Muscle layer of colon (tissue), 2 donors: ENCODE results near the gene SPATA31C2.
"Not testable (repeated sequence)": the region's sequence is repeated elsewhere in the genome, so short reads cannot be mapped to it uniquely, and the experiment has no call there.

Experiments used
- H3K27ac ChIP-seq: one replicate; pipeline ENCODE4 v1.7.0; 2013; ENCODE audit warnings: low read depth, mild to moderate bottlenecking, low read length, moderate library complexity
- H3K27me3 ChIP-seq, 2 donors: one replicate each; pipeline ENCODE4 v1.7.0; 2013; ENCODE audit warnings: low read length in 2 of 2, mild to moderate bottlenecking in 2 of 2; ENCODE audit not compliant: insufficient read depth in 2 of 2, control insufficient read depth in 1 of 2
- H3K36me3 ChIP-seq: one replicate; pipeline ENCODE4 v1.7.0; 2013; ENCODE audit warnings: mild to moderate bottlenecking, low read length; ENCODE audit not compliant: insufficient read depth
- H3K4me1 ChIP-seq: one replicate; pipeline ENCODE4 v1.7.0; 2013; ENCODE audit warnings: mild to moderate bottlenecking, low read length; ENCODE audit not compliant: insufficient read depth
- H3K4me3 ChIP-seq, 2 donors: one replicate each; pipeline ENCODE4 v1.7.0; 2013; ENCODE audit warnings: low read length in 2 of 2, low read depth in 1 of 2, mild to moderate bottlenecking in 1 of 2, moderate library complexity in 1 of 2
- H3K9ac ChIP-seq: one replicate; pipeline ENCODE4 v1.7.0; 2013; ENCODE audit warnings: low read length
- H3K9me3 ChIP-seq: one replicate; pipeline ENCODE4 v1.7.0; 2013; ENCODE audit warnings: mild to moderate bottlenecking, low read length
- donor health status: abdominal sarcoma.
- donor health status: Adenocarcinoma of cecum.

The SPATA31C2 gene

DNA sequence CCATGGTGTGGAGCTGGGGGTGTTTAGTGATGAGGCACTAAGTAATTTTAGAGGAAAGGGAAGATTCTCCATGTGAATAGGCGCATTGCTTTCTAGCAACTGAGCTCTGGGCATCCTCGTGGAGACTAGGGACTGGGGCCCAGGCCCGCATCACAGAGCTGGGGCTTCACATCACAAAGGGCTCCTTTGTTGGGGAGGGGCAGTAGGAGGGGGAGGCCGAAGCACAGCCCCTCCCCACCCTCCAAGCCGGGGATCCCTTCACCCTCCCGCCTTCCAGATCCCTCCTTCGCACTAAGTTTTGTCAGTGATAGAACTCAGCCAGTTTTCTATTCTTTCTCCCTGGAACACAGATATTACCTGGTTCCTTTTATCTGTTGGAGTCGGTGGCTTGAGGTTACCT is at the start of gene SPATA31C2:
SPATA31C2 (minus strand) TSS at position 101 of the 400 bp plus-strand sequence; CDS start at position 72, 29 bp downstream.
- H3K4me1 ChIP-seq, H3K36me3 ChIP-seq, H3K9me3 ChIP-seq, H3K9ac ChIP-seq, H3K4me3 ChIP-seq, H3K27me3 ChIP-seq, H3K27ac ChIP-seq: not testable (repeated sequence)

GRCh38 chr9:88187631-88188030 is 49.4 kb upstream of the SPATA31C2 start:
- H3K9me3 ChIP-seq = no peaks in the 10 kb centered on the region
- H3K36me3 ChIP-seq = no peaks in the 10 kb centered on the region
- peaks cover 4% of the 10 kb centered on the region for H3K4me1 ChIP-seq
- H3K27ac ChIP-seq = no peak overlapping the region
- no peaks in the 10 kb centered on the region for H3K27me3 ChIP-seq
- H3K4me3 ChIP-seq = no peak overlapping the region
- no peak overlapping the region for H3K9ac ChIP-seq

DNA sequence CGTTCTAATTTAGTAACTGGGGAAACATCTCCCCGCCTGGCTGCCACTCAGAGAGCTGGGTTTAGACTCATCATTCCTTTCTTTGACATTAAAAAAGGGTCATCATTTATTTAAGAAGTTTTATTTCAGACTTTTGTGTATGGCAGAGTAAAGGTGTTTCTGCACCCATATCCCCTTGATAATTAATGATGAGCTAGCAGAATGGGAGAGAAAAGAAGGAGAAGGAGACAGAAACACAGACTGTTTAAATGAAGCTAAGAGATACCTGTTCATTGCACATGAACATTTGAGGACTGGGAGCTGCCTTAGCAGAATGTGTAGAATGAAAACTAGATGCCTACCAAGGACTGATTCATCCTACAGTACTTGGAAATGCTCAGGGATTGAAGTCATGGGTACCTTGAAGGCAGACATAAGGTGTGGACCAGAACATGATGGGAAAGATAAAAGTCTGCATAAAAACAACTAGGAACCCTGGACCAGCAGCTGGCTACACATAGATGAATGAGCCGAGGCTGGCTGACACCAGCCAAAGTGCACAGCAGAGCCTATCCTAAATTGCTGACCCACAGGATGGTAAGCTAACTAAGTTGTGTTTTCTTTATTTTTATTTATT is 48.3 kb upstream of the SPATA31C2 start:
- Histone ChIP-seq H3K9me3 (no peaks in the 10 kb centered on the region), H3K36me3 (no peaks in the 10 kb centered on the region), H3K9ac (no peak overlapping the region), H3K27me3 (no peaks in the 10 kb centered on the region), H3K27ac (no peak overlapping the region), H3K4me3 (no peak overlapping the region), H3K4me1 (peaks cover 4% of the 10 kb centered on the region)

- Histone ChIP-seq H3K36me3 (no peaks in the 10 kb centered on the region), H3K4me3 (no peak overlapping the region), H3K9ac (no peak overlapping the region), H3K27me3 (no peaks in the 10 kb centered on the region), H3K9me3 (no peaks in the 10 kb centered on the region), H3K27ac (no peak overlapping the region), H3K4me1 (peaks cover 4% of the 10 kb centered on the region)
These were observed 46.7 kb upstream of the SPATA31C2 start for GRCh38 chr9:88184976-88185375.

GRCh38 chr9:88183798-88184495 is 45.7 kb upstream of the SPATA31C2 start:
- Histone ChIP-seq H3K4me1 (peaks cover 4% of the 10 kb centered on the region), H3K9ac (no peak overlapping the region), H3K36me3 (no peaks in the 10 kb centered on the region), H3K9me3 (no peaks in the 10 kb centered on the region), H3K27ac (no peak overlapping the region), H3K27me3 (no peaks in the 10 kb centered on the region), H3K4me3 (no peak overlapping the region)

- no peaks in the 10 kb centered on the region for H3K27me3 ChIP-seq
- no peaks in the 10 kb centered on the region for H3K9me3 ChIP-seq
- no peak overlapping the region for H3K4me3 ChIP-seq
- no peak overlapping the region for H3K9ac ChIP-seq
- H3K4me1 ChIP-seq = peaks cover 4% of the 10 kb centered on the region
- H3K27ac ChIP-seq = no peak overlapping the region
- no peaks in the 10 kb centered on the region for H3K36me3 ChIP-seq
These were observed 44.2 kb upstream of the SPATA31C2 start for GRCh38 chr9:88182501-88182900.

GRCh38 chr9:88180081-88180765 is 41.9 kb upstream of the SPATA31C2 start:
- H3K27me3 ChIP-seq = no peaks in the 10 kb centered on the region
- no peak overlapping the region for H3K4me3 ChIP-seq
- no peaks in the 10 kb centered on the region for H3K9me3 ChIP-seq
- no peaks in the 10 kb centered on the region for H3K36me3 ChIP-seq
- peaks cover 4% of the 10 kb centered on the region for H3K4me1 ChIP-seq
- no peak overlapping the region for H3K9ac ChIP-seq
- no peak overlapping the region for H3K27ac ChIP-seq

DNA sequence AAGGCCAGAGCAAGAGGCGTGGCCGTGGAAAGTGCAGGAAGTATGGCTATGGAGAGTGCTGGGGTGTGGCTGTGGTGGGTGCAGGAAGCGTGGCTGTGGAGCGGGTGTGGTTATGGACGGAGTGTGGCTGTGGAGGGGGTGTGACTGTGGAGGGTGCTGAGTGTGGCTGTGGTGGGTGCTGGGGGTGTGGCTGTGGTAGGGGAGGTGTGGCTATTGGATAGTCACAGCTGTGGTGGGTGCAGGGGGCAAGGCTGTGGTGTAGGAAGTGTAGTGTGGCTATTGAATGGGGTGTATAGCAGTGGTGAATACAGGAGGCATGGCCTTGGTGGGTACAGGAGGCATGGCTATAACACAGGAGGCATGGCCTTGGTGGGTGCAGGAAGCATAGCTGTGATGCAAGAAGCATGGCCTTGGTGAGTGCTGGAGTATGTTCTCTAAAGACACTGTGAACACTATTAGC is 40.8 kb upstream of the SPATA31C2 start:
- no peaks in the 10 kb centered on the region for H3K9me3 ChIP-seq
- H3K36me3 ChIP-seq = no peaks in the 10 kb centered on the region
- peaks cover 3% of the 10 kb centered on the region for H3K4me1 ChIP-seq
- no peak overlapping the region for H3K4me3 ChIP-seq
- no peak overlapping the region for H3K27ac ChIP-seq
- no peak overlapping the region for H3K9ac ChIP-seq
- no peaks in the 10 kb centered on the region for H3K27me3 ChIP-seq

- Histone ChIP-seq H3K27ac (no peak overlapping the region), H3K9me3 (no peaks in the 10 kb centered on the region), H3K36me3 (no peaks in the 10 kb centered on the region), H3K9ac (no peak overlapping the region), H3K27me3 (no peaks in the 10 kb centered on the region), H3K4me1 (no peaks in the 10 kb centered on the region), H3K4me3 (no peak overlapping the region)
These were observed 40.4 kb upstream of the SPATA31C2 start for GRCh38 chr9:88178641-88179040.

DNA sequence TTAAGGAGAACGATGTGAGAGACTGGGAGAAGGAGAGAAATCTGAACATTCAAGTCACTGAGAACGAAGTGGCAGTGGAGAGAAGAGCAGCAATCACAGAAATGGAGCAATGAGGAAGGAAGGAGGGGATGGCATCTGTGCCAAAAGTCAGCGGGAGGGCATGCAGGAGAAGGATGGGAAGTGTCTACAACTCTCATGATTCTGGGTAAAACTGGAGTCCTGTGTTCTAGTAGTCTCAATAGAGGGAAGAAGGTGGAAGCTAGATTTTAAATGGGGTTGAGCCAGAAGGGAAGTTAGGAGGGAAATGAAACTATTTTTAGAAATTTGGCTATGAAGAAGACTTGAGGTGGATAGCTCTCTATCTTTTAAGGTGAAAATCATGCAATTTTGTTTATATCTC is 39.1 kb upstream of the SPATA31C2 start:
- Histone ChIP-seq H3K4me1 (no peaks in the 10 kb centered on the region), H3K4me3 (no peak overlapping the region), H3K9ac (no peak overlapping the region), H3K9me3 (no peaks in the 10 kb centered on the region), H3K36me3 (no peaks in the 10 kb centered on the region), H3K27ac (no peak overlapping the region), H3K27me3 (no peaks in the 10 kb centered on the region)

DNA sequence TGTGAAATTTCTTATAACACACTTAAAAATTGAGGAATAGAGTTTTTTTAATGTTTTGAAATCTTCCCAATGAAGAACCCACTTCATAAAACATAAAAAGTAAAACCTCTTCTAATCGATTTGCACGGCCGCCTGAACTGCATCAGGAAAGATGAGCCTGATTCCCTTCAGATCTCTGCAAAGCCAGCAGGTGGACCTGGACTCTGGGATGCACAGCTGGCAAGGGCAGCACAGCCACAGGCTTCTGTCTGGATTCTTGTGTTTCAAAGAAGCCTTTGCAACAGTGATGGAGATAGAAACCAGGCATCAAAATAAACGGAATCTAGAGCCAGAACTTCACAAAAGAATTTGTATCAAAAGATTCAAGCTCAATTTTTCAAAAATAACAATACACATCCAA is 36.0 kb upstream of the SPATA31C2 start:
- H3K4me3 ChIP-seq = no peak overlapping the region
- no peaks in the 10 kb centered on the region for H3K36me3 ChIP-seq
- H3K9me3 ChIP-seq = no peaks in the 10 kb centered on the region
- H3K9ac ChIP-seq = no peak overlapping the region
- no peaks in the 10 kb centered on the region for H3K4me1 ChIP-seq
- H3K27ac ChIP-seq = no peak overlapping the region
- H3K27me3 ChIP-seq = no peaks in the 10 kb centered on the region
